ENCODE measurements around the gene BSND.

- no peak for TF ChIP-seq CTCF (IDR thresholded peaks at IDR 0.05)
- no peak for TF ChIP-seq EP300 (IDR thresholded peaks at IDR 0.05)
- no peak for TF ChIP-seq POLR2A (IDR thresholded peaks at IDR 0.05)
- no peak for TF ChIP-seq POLR2AphosphoS5 (IDR thresholded peaks at IDR 0.05)
These were observed 57.4 kb downstream of the BSND start for GRCh38 chr1:55055951-55056631.
